Gastroesophageal sphincter (tissue), 4 donors: ENCODE data around the gene EIF4A2. TPM values are rescaled to one million over a fixed set of nuclear protein-coding genes. Genes with fewer than 3 reads are reported as not detected.

Source experiments
- ATAC-seq: fragments of 150-250 bp; one replicate; pipeline ENCODE4 v1.9.1; 2016; ENCODE audit warnings: mild to moderate bottlenecking, moderate library complexity
- H3K27ac ChIP-seq, 4 donors: fragments of 200-600 bp; sonication (generic) in 3 of 4; 1 replicate in 3 of 4; 2 replicates in 1 of 4; pipeline ENCODE4 v1.5.1; 2016 to 2019
- H3K27me3 ChIP-seq: fragments of 200-600 bp; sonication (generic); one replicate; pipeline ENCODE4 v1.5.1; 2019
- H3K36me3 ChIP-seq, 2 donors: fragments of 200-600 bp; sonication (generic); one replicate each; pipeline ENCODE4 v1.5.1; 2019; ENCODE audit warnings: control low read depth in 1 of 2
- H3K4me1 ChIP-seq, 3 donors: fragments of 200-600 bp; sonication (generic); 1 replicate in 2 of 3; 2 replicates in 1 of 3; pipeline ENCODE4 v1.5.1; 2016 to 2019; ENCODE audit warnings: control low read depth in 2 of 3
- H3K4me3 ChIP-seq, 2 donors: fragments of 200-600 bp; sonication (generic); one replicate each; pipeline ENCODE4 v1.5.1; 2019; ENCODE audit warnings: mild to moderate bottlenecking in 1 of 2, moderate library complexity in 1 of 2
- H3K9me3 ChIP-seq, 3 donors: fragments of 200-600 bp; sonication (generic); one replicate each; pipeline ENCODE4 v1.5.1; 2017 to 2019; ENCODE audit warnings: control low read depth in 2 of 3
- CTCF ChIP-seq, 4 experiments: fragments of 200-600 bp in 2 of 4; fragments of 450-650 bp in 2 of 4; sonication (generic) in 1 of 4; IDR thresholded peaks; one replicate each; pipeline ENCODE4 v1.5.1; 2017 to 2019; ENCODE audit warnings: antibody characterized with exemption in 4 of 4, mild to moderate bottlenecking in 2 of 4, moderate library complexity in 2 of 4
- EP300 ChIP-seq: sonication (generic); formaldehyde crosslinking; IDR thresholded peaks from one replicate; pipeline ENCODE4 v1.6.1; 2017; ENCODE audit warnings: antibody characterized with exemption, mild to moderate bottlenecking
- POLR2A ChIP-seq, 2 donors: fragments of 450-650 bp; IDR thresholded peaks; one replicate each; pipeline ENCODE4 v1.6.1; 2017; ENCODE audit warnings: antibody characterized with exemption in 2 of 2, mild to moderate bottlenecking in 2 of 2, moderate library complexity in 1 of 2
- POLR2AphosphoS5 ChIP-seq: sonication (generic); formaldehyde crosslinking; IDR thresholded peaks from one replicate; pipeline ENCODE4 v1.6.1; 2017; ENCODE audit warnings: antibody characterized with exemption
- WGBS, 2 donors: methylation state at CpG; one replicate each; pipeline ENCODE4 v1.1.5; 2018; ENCODE audit warnings: low coverage in 1 of 2; 5-methylcytosine and 5-hydroxymethylcytosine counted together
- total RNA-seq, 4 donors: library from RNA; depleted of rRNA; stranded (reverse); fragments of >200 nt; gene quantifications; one replicate each; pipeline ENCODE4 v1.1.0, GENCODE V29; 2016

EIF4A2 gene
- total RNA-seq, 4 donors from 2014 or later = 359 to 660 (median 508) TPM

DNA sequence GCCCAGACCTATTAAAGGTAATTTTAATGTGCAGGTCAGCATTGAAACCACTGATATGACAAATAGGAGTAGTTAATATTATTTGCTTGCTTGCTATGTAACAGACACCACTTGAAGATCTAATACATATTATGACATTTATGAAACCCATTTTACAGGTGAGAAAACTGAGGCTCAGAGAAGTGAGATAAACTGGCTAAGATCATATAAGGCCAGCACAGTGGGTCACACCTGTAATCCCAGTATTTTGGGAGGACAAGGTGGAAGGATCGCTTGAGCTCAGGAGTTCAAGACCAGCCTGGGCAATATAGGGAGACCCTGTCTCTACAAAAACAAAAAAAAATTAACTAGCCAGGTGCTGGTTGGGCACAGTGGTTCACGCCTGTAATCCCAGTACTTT is 33.1 kb upstream of the EIF4A2 start:
- no peaks in the 10 kb centered on the region for H3K36me3 ChIP-seq
- ATAC-seq = no peak
- no peaks in the 10 kb centered on the region for H3K9me3 ChIP-seq
- TF ChIP-seq POLR2AphosphoS5 = no peak
- no peak for TF ChIP-seq EP300
- TF ChIP-seq CTCF (IDR thresholded peaks at IDR 0.05) = no peak
- no peak for TF ChIP-seq POLR2A (IDR thresholded peaks at IDR 0.05)
- WGBS, 2 donors = 88 to 100% methylated on average over 1 to 2 of the region's 2 CpGs
- H3K4me3 ChIP-seq = no peak overlapping the region
- no peak overlapping the region for H3K27ac ChIP-seq
- no peaks in the 10 kb centered on the region for H3K4me1 ChIP-seq
- H3K27me3 ChIP-seq = peaks cover 4% of the 10 kb centered on the region

- Histone ChIP-seq H3K9me3 (no peaks in the 10 kb centered on the region), H3K4me1 (no peaks in the 10 kb centered on the region), H3K4me3 (no peak overlapping the region), H3K27me3 (peaks cover 8% of the 10 kb centered on the region), H3K27ac (no peak overlapping the region), H3K36me3 (no peaks in the 10 kb centered on the region)
- TF ChIP-seq EP300 (no peak), POLR2AphosphoS5 (no peak), POLR2A (IDR thresholded peaks at IDR 0.05) (no peak)
- ATAC-seq = no peak
- WGBS, 2 donors = 53 to 75% methylated on average over 2 to 3 of the region's 3 CpGs
Observed at GRCh38 chr3:186751480-186751879, 31.9 kb upstream of the EIF4A2 start.

DNA sequence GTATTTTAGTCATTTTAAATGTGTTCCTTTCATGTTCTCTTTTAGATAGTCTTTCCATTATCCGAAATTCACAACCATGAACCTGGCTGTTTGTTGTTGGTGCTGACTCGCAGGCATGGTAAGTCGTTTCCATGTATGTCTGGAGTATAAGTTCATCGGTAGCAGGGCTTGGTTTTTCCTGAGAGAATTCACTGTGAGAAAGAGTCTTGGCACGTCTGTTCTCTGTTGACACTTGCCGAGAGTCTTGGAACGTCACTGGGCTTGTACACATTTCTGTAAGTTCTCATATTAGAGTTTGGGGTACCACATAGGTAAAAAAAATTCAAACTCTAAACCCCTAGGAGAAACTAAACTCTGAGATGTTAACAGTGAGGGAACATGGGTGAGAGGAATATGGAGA is 29.4 kb upstream of the EIF4A2 start:
- H3K4me1 ChIP-seq = no peaks in the 10 kb centered on the region
- no peak for ATAC-seq
- H3K27me3 ChIP-seq = peaks cover 8% of the 10 kb centered on the region
- 79% methylated on average over 7 of the region's 7 CpGs; no CpG with 5 or more reads in 1 of the 2 donors for WGBS, 2 donors
- no peaks in the 10 kb centered on the region for H3K9me3 ChIP-seq
- TF ChIP-seq POLR2A (IDR thresholded peaks at IDR 0.05) = no peak
- TF ChIP-seq EP300 = no peak
- TF ChIP-seq POLR2AphosphoS5 = no peak
- no peak for TF ChIP-seq CTCF (IDR thresholded peaks at IDR 0.05)
- no peak overlapping the region for H3K4me3 ChIP-seq
- no peak overlapping the region for H3K27ac ChIP-seq
- H3K36me3 ChIP-seq = no peaks in the 10 kb centered on the region

- TF ChIP-seq POLR2AphosphoS5 (no peak), EP300 (no peak), CTCF (IDR thresholded peaks at IDR 0.05) (no peak), POLR2A (IDR thresholded peaks at IDR 0.05) (no peak)
Observed at GRCh38 chr3:186754871-186755270, 28.5 kb upstream of the EIF4A2 start.

GRCh38 chr3:186757214-186757613 is 26.2 kb upstream of the EIF4A2 start:
- TF ChIP-seq EP300 (no peak), POLR2A (IDR thresholded peaks at IDR 0.05) (no peak), CTCF (IDR thresholded peaks at IDR 0.05) (no peak), POLR2AphosphoS5 (no peak)
- H3K9me3 ChIP-seq = no peaks in the 10 kb centered on the region
- H3K36me3 ChIP-seq = no peaks in the 10 kb centered on the region
- peaks cover 8% of the 10 kb centered on the region for H3K27me3 ChIP-seq
- no peak overlapping the region for H3K27ac ChIP-seq
- H3K4me3 ChIP-seq = no peak overlapping the region
- H3K4me1 ChIP-seq = no peaks in the 10 kb centered on the region
- WGBS, 2 donors = 83 to 90% methylated on average over 2 to 8 of the region's 8 CpGs
- ATAC-seq = no peak

More at GRCh38 chr3:186754871-186755270, 28.5 kb upstream of the EIF4A2 start:
- WGBS, 2 donors = 83 to 90% methylated on average over 3 to 5 of the region's 5 CpGs
- Histone ChIP-seq H3K4me3 (no peak overlapping the region), H3K27me3 (peaks cover 8% of the 10 kb centered on the region), H3K9me3 (no peaks in the 10 kb centered on the region), H3K27ac (no peak overlapping the region), H3K4me1 (no peaks in the 10 kb centered on the region), H3K36me3 (no peaks in the 10 kb centered on the region)
- no peak for ATAC-seq
